GM19468 (cell line): Measurements from ENCODE around the gene ALPP.
"Not testable (repeated sequence)": the region's sequence is repeated elsewhere in the genome, so short reads cannot be mapped to it uniquely, and the experiment has no call there.

Source experiments
- ATAC-seq: cut with Tn5 transposase; IDR thresholded peaks from one replicate; pipeline ENCODE4 v1.9.1; 2021; ENCODE audit warnings: mild to moderate bottlenecking, moderate library complexity, moderate number of reproducible peaks; ENCODE audit not compliant: unreplicated experiment; ENCODE audit errors: extremely low read depth

Gene ALPP

GRCh38 chr2:232378735-232379151 is at the start of gene ALPP:
ALPP (plus strand) TSS chr2:232378751; CDS start chr2:232378803, 52 bp downstream.
- ATAC-seq, result not testable (repeated sequence)

DNA sequence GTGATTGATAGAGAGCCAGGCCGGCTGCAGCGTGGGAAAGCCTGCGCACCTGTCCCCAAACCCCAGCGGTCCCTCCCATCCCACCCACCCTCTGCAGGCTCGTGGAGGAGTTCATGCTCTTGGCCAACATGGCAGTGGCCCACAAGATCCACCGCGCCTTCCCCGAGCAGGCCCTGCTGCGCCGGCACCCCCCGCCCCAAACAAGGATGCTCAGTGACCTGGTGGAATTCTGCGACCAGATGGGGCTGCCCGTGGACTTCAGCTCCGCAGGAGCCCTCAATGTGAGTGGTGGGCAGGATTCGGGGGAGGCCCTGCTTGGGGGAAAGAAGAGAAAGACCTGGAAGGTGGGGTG is 48.9 kb upstream of the ALPP start:
- no peak for ATAC-seq

GRCh38 chr2:232330068-232330999 is 48.2 kb upstream of the ALPP start:
- no peak for ATAC-seq

GRCh38 chr2:232331061-232331460 is 47.5 kb upstream of the ALPP start:
- not testable (repeated sequence) for ATAC-seq

GRCh38 chr2:232331641-232332040 is 46.9 kb upstream of the ALPP start:
- not testable (repeated sequence) for ATAC-seq

DNA sequence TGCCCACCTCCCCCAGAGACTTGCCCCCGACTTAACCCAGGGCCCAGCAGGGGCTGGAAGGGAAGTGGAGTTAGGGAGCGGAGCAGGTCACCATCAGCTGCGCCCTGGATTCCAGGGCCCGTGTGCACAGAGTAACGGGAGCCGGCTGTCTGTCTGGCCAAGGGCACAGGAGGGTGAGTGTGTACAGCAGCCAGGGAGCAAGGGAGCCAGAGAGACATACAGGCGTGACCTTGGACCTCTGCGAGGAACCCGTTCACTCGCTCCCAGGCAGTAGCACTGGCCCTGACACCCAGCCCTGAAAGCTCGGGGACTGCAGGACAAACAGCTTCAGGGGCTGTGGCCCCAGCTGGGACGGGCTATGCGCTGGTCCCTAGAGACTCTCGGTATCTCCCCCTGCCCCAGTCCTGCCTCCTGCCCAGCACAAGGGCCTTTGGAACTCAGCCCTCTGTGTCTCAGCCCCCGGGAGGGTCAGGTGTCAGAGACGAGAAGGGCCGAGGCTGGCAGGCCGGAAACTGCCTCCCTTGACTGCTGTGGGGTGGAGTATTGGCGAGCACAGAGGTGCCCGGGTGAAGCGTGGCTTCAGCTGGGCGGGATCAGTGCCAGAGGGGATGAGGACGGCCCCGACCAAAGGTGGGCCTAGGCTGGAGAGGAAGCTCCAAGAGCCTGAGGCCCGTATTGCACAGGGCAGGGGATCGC is 46.2 kb upstream of the ALPP start:
- not testable (repeated sequence) for ATAC-seq

DNA sequence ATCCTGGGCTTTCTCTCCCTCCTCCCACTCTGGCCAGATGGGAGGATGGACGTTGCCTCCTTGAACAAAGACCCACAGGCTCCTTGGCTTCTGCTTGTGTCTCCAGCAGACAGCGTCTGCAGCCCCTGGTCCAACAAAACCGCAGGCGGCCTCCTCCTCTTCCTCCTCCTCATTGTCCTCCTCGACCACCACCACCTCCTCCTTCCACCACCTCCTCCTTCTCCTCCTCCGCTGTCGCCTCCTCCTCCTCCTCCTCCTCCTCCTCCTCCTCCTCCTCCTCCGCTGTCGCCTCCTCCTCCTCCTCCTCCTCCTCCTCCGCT is 45.7 kb upstream of the ALPP start:
- no peak for ATAC-seq

DNA sequence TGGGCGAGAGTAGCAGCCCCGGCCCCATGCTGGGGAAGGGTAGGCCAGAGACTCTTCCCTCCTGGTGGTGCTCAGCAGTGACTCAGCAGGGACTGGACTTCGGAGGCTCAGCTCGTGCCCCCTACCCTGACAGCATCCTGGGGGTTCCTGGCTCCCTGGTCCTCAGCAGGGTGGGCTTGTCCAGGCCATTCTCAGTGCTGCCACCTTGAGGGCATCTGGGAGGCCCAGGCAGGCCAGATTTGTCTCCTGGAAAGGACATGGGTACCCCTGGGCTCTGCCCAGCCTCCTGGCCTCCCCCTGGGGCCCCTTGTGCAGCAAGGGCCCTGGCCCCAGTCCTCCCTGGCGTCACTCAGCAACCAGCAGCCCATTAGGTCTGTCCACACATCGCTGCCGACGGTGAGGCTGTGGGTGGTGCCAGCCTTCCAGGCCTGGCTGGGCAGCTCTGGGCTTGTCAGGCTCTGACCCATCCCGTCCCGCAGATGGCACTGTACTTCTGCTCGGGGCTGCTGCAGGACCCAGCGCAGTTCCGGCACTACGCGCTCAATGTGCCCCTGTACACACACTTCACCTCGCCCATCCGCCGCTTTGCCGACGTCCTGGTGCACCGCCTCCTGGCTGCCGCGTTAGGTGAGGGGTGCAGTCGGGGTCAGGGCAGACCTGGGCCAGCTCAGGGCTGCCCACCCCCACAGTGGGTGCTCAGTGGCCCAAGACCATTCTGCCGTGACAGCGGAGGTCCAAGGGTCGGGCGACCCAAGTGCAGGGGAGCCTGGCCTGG is 45.0 kb upstream of the ALPP start:
- no peak for ATAC-seq

DNA sequence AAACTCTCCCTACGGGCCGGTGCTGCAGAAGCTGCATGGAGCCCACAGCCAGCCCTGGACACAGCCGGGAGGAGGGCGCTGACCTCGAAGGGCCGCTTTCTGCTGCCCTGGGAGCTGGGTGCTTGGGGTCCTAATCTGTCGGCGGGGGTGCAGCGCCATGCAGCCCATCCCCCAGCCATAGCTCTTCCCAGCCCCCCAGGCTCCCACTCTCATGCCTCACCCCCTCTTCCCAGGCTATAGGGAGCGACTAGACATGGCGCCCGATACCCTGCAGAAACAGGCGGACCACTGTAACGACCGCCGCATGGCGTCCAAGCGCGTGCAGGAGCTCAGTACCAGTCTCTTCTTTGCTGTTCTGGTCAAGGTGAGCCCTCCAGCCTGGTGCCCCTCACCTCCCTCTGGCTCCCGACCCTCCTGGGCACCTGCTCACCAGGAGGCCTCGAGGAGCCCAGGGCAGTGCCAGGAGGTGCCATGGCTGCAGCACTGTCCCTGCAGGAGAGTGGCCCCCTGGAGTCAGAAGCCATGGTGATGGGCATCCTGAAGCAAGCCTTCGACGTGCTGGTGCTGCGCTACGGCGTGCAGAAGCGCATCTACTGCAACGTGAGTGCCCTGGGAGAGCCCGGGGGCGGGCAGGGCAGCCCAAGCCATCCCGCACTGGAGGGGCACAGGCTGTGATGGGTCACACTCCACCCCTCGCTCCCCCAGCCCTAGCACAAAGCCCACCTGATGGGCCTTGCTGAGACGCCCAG is 44.2 kb upstream of the ALPP start:
- not testable (repeated sequence) for ATAC-seq

- ATAC-seq, result not testable (repeated sequence)
Measured at GRCh38 chr2:232334885-232335205, 43.7 kb upstream of the ALPP start.

DNA sequence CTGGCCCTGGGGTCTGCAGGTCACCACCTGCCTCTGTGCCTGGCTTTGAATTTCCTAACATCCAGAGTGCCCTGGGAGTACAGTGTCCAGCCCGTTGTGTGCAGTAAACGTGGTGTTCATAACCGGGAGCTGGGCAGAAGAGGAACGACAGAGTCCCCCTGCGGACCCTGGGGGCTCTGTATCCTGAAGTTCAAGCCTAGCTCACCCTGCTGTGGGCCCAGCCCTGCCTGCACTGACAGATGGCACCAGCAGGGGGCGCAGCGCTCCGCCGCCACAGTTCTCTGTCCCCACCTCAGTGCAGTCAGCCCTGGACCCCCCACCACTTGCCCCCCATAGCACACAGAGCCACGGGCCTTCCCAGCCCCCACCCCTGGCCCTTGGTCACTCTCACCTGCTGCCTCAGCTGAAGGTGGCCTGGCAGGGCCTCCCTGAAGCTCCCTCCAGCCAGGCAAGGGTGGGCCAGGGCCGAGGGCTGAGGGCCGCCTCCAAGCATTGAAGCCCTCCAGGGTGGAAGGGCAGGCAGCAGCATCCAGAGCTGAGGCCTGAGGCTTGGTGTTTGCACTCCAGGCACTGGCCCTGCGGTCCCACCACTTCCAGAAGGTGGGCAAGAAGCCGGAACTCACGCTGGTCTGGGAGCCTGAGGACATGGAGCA is 43.2 kb upstream of the ALPP start:
- ATAC-seq, result not testable (repeated sequence)

- ATAC-seq, result no peak
Measured at GRCh38 chr2:232335859-232336215, 42.7 kb upstream of the ALPP start.

GRCh38 chr2:232336241-232336736 is 42.3 kb upstream of the ALPP start:
- ATAC-seq, result no peak

GRCh38 chr2:232336981-232337720 is 41.4 kb upstream of the ALPP start:
- no peak for ATAC-seq

DNA sequence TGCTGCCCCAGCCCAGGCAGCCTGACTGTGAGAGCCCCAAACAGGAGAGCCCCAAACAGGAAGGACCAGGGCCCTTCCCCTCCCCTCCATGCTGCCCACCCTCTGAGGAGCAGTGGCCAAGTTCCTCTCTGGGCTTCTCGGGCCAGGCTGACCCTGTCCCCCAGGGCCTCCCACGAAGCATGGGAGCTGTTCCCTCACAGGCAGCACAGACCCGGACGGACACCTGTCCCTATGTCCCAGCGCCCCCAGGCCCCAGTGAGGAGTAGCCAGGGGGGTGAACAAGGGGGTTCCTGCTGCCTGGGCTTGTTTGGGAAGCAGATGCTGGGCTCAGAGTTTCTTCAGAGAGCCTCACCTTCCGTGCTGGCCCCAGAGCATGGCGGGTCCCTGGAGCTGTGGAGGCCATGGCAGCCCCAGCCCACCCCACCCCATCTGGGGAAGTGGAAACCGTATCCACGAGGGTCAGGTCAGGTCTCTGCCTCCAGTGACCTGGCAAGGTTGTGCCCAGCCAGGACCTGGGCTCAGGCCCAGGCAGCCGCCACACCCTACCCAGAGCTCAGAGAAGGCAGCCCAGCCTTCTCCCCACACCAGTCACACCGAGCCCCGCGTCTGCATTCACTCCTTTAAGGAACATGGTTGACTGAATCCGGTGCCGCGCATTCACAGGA is 40.3 kb upstream of the ALPP start:
- ATAC-seq, result not testable (repeated sequence)

- no peak for ATAC-seq
Measured at GRCh38 chr2:232338759-232339106, 39.8 kb upstream of the ALPP start.

DNA sequence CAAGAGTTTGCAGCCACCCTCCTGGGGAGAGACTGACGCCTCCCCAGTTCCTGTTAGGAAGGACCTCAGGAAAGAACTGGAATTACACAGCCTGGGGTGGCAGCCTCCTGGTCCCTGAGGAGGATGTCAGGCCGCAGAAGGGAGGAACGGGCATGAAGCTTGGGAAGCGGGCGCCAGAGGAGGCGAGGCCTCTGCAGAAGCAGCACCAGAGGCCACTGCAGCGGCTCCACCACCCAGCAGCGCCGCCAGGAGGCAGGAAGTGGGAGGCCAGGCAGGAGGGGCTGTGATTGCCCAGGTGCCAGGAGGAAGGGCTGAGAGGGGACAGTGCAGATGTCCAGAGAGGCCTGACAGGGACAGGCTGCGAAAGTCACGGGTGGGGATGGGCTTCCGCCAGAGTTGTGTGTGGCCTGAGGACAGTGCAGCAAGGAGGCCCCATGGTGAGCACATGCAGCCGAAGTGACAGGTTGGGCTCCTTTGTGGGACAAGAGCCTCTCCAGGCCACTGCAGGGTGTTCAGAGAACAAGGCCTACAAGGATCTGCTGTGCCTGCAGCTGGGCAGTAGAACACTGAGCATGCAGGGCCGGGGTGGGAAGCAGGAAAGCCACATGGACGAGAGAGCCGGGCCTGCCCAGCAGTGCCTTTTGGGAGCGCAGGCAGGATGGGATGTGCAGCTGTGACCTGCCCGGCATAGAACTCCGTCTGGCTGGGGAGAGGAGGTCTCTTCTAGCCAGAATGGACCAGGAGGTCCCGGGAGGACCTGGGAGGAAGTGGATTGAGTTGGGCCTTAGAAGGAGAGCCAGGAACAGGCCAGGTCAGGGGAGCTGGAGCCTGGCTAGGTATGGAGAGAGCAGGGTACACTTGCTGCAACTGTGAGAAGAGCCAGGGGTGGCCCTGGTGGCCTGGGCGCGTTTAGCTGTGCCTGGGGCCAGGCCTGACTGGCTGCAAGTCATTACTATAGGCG is 39.1 kb upstream of the ALPP start:
- ATAC-seq, result no peak
